HL-60 (cell line): ENCODE data around the gene TDRKH.

Source experiments
- DNase-seq, 2 experiments: peaks; one replicate each; pipeline ENCODE4 v3.0.0-alpha.2; 2010 to 2020; ENCODE audit warnings: low read depth in 1 of 2, low spot score in 1 of 2
- H3K27ac ChIP-seq: fragments of 250-450 bp; sonication (Bioruptor Pico); replicated peaks from 2 replicates; pipeline ENCODE4 v1.5.1; 2020; ENCODE audit warnings: mild to moderate bottlenecking, moderate library complexity
- H3K27me3 ChIP-seq: fragments of 250-450 bp; sonication (Bioruptor Pico); 2 replicates; pipeline ENCODE4 v1.5.1; 2021; ENCODE audit warnings: mild to moderate bottlenecking, moderate library complexity; ENCODE audit not compliant: insufficient read depth, poor library complexity, severe bottlenecking
- H3K4me3 ChIP-seq: replicated peaks from 2 replicates; pipeline ENCODE4 v1.5.1; 2011; ENCODE audit warnings: mild to moderate bottlenecking, control low read depth, low read length; ENCODE audit not compliant: insufficient read depth
- CTCF ChIP-seq: IDR thresholded peaks from one replicate; pipeline ENCODE4 v1.5.1; 2011; ENCODE audit warnings: low read length, control low read depth, inconsistent platforms; ENCODE audit not compliant: insufficient read depth
- GABPA ChIP-seq: IDR thresholded peaks from 2 replicates; pipeline ENCODE4 v1.6.1; 2012; ENCODE audit warnings: low read depth
- POLR2AphosphoS5 ChIP-seq: IDR thresholded peaks from 2 replicates; pipeline ENCODE4 v1.6.1; 2012; ENCODE audit warnings: low read depth
- REST ChIP-seq: IDR thresholded peaks from 2 replicates; pipeline ENCODE4 v1.6.1; 2012; ENCODE audit warnings: low read depth; ENCODE audit not compliant: insufficient replicate concordance
- SPI1 ChIP-seq: IDR thresholded peaks from 2 replicates; pipeline ENCODE4 v1.6.1; 2012; ENCODE audit warnings: low read depth, mild to moderate bottlenecking, borderline replicate concordance

The TDRKH gene

GRCh38 chr1:151728151-151729054 lies 61.9 kb downstream of the TDRKH start:
- Histone ChIP-seq H3K4me3 (no peak overlapping the region), H3K27ac (no peak overlapping the region)

GRCh38 chr1:151723726-151724370 lies 66.5 kb downstream of the TDRKH start:
- Histone ChIP-seq H3K27me3 (peaks cover 35% of the 10 kb centered on the region), H3K4me3 (no peak overlapping the region), H3K27ac (no peak overlapping the region)
- DNase-seq, result no peak
- TF ChIP-seq SPI1, result no peak
- TF ChIP-seq REST, result no peak
- TF ChIP-seq GABPA, result no peak
- no peak for TF ChIP-seq CTCF
- TF ChIP-seq POLR2AphosphoS5, result no peak

More at GRCh38 chr1:151728151-151729054, 61.9 kb downstream of the TDRKH start:
- peaks cover 8% of the 10 kb centered on the region for H3K27me3 ChIP-seq
- DNase-seq, result no peak
- no peak for TF ChIP-seq POLR2AphosphoS5
- TF ChIP-seq CTCF, result no peak
- no peak for TF ChIP-seq REST
- TF ChIP-seq SPI1, result no peak
- TF ChIP-seq GABPA, result no peak
